GM10248 (cell line): ENCODE measurements around the gene IDI2.
A peak's percentile ranks its signal among the peaks of the same experiment; 100 is the strongest.

Source experiments
- CTCF ChIA-PET: fragments of 300-600 bp; sonication (Branson Sonifier 250); formaldehyde crosslinking; extraction: SDS; loops from one replicate; lab custom pipeline; 2021; ENCODE audit warnings: antibody characterized with exemption; lab: Yijun Ruan, JAX
- POLR2A ChIA-PET: fragments of 350-650 bp; sonication (Branson Sonifier 250); formaldehyde crosslinking; extraction: SDS; loops from one replicate; lab custom pipeline; 2020; ENCODE audit warnings: antibody characterized with exemption; lab: Yijun Ruan, JAX
- DNase-seq: peaks from one replicate; pipeline ENCODE4 v3.0.0; 2012; ENCODE audit errors: extremely low spot score
- TF ChIP-seq, protein P1 (sequence below): IDR thresholded peaks from 2 replicates; pipeline ENCODE4 v1.5.1; 2012; ENCODE audit warnings: mild to moderate bottlenecking, low read depth; ENCODE audit errors: extremely low read depth, missing control alignments, control extremely low read depth

Gene IDI2

DNA sequence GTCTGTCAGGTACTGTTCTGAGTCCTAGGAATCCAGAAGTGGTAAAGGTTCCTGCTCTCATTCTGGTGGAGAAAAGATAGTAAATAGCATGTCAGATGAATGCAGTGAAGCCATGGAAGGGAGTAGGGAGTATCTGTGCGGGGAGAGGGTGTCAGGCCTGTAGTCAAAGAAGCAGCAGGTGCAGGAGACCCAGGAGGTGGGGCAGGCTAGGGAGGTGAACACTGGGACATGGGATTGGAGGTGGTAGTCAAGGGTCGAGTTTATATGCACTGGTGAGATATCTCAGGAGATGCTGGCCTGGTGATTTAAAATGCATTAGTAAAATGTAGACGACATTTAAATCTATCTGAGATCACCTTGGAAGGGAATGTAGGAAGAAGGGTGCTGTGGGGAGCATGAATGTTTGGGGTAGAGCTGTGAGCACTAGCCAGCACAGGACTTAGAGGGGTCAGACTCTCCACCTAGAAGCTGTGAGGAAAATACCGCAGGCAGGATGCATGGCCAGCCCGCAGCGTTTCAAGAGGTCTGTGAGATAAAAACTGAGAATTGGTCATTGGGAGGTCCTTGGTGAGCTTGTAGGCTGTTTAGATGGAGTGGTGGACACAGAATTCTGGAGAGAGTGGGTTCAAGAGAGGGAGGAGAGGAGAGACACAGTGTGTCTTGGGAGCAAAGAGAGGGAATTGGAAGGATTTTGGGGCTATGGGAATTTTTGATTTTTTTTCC, 30.7 kb downstream of the IDI2 start:
- DNase-seq, result no peak
- ChIA-PET CTCF (interaction anchor here (1.2 kb wide), 1 partner anchor 9 kb away, joined by 3 read pairs; no protein-coding TSS in a partner anchor), POLR2A (interaction anchor here (1.6 kb wide), 1 partner anchor 9 kb away, joined by 4 read pairs; no protein-coding TSS in a partner anchor)
- TF ChIP-seq, protein P1, sequence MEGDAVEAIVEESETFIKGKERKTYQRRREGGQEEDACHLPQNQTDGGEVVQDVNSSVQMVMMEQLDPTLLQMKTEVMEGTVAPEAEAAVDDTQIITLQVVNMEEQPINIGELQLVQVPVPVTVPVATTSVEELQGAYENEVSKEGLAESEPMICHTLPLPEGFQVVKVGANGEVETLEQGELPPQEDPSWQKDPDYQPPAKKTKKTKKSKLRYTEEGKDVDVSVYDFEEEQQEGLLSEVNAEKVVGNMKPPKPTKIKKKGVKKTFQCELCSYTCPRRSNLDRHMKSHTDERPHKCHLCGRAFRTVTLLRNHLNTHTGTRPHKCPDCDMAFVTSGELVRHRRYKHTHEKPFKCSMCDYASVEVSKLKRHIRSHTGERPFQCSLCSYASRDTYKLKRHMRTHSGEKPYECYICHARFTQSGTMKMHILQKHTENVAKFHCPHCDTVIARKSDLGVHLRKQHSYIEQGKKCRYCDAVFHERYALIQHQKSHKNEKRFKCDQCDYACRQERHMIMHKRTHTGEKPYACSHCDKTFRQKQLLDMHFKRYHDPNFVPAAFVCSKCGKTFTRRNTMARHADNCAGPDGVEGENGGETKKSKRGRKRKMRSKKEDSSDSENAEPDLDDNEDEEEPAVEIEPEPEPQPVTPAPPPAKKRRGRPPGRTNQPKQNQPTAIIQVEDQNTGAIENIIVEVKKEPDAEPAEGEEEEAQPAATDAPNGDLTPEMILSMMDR, result no peak

DNA sequence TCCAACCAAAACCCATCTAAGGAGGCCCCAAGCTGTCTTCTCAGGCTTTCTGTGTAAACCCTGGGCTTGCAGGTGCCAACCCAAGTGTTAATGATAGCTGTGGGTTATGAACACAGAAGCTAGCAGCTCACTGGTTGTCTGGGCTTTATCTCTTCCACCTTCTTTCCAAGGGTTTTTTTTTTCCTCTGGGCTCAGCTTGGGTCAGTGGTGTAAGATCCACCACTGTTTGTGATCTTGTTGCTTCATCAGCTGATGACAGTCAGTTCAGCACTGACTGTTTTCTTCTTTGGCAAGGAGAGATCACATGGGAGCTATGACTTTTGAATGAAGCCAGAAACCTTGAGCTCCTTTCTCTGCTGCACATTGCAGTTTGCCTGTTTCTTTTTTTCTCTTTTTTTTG, 32.8 kb downstream of the IDI2 start:
- POLR2A ChIA-PET, result interaction anchor here (0.8 to 1.7 kb wide), 2 partner anchors 12 to 62 kb away, joined by 3 to 8 read pairs; partner anchors contain the start of gene LARP4B
- CTCF ChIA-PET, result interaction anchor here (0.9 to 1.6 kb wide), 4 partner anchors 10 to 24 kb away, joined by 3 to 5 read pairs (median 4); no protein-coding TSS in a partner anchor
- no peak for DNase-seq
- TF ChIP-seq, protein P1, result no peak

DNA sequence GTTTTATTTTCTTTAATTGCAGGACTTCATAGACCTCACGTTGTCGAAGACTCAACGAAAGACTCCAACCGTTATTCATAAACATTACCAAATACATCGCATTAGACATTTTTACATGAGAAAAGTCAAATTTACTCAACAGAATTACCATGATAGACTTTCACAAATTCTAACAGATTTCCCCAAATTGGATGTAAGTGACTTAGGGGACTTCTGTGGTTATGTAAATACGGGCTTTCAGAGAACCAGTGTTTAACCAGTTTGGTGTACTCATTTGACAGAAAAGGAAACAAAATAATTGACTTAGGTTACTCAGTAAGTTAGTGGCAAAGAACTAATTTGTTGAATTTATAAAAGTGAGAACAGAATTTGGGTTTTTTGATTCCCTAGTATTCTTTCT, 33.2 kb downstream of the IDI2 start:
- DNase-seq, result no peak
- ChIA-PET POLR2A (interaction anchor here (0.7 to 1.7 kb wide), 2 partner anchors 12 to 719 kb away, joined by 4 to 8 read pairs; no protein-coding TSS in a partner anchor), CTCF (interaction anchor here (1.3 to 1.6 kb wide), 2 partner anchors 22 to 24 kb away, joined by 4 to 5 read pairs; no protein-coding TSS in a partner anchor)

DNA sequence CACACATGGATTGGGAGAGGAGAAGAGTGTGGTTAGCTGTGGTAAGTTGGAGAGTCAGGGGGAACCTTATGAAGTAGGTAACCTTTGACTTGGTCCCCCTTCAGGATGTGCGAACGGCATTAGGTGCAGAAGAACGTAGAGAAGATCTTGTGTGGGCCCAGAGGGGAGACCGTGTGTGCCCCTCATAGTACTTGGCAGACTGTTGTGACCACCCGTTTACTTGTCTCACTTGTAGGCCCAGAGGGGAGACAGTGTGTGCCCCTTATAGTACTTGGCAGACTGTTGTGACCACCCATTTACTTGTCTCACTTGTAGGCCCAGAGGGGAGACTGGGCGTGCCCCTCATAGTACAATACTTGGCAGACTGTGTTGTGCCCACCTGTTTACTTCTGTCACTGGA, 34.9 kb downstream of the IDI2 start:
- TF ChIP-seq, protein P1, result no peak
- ChIA-PET CTCF (no interaction called here), POLR2A (interaction anchor here (0.7 kb wide), 3 partner anchors 27 to 57 kb away, joined by 3 to 6 read pairs (median 5); no protein-coding TSS in a partner anchor)
- DNase-seq, result no peak

More for the DNA sequence above, 33.2 kb downstream of the IDI2 start:
- TF ChIP-seq, protein P1, result no peak

DNA sequence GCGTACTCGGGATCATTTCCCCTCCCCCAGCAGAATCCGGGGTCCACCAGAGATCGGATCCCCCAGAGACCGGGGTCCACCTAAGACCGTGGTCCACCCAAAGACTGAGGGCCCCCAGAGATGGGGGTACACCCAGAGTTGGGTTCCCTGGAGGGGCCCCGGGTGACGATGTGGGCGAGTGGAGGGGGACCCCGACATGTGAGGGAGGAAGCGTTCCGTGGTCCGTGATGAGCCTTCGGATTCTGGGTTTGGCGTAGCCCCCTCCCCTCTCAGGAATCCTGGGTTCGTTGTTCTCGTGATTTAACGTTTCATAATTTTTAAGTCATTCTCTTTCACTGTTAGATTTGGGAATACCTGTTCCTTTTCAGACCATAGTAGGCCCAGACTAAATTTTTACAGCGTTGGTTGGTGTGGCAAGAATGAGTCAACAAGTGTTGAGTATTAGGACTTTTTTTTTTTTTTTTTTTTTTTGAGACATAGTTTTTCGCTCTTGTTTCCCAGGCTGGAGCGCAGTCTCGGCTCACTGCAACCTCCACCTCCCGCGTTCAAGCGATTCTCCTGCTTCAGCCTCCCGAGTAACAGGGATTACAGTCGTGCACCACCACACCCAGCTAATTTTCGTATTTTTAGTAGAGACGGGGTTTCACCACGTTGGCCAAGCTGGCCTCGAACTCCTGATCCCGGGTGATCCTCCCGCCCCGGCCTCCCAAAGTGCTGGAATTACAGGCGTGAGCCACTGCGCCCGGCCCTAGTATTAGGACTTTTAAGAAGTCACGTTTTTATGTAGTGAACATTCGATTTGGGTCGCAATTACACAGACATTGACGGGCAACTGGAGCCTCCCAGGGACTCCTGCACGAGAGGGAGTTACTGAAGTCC, 36.8 kb downstream of the IDI2 start:
- peak; percentile 54 for DNase-seq
- POLR2A ChIA-PET, result interaction anchor here (1.0 kb wide), 1 partner anchor 15 kb away, joined by 3 read pairs; no protein-coding TSS in a partner anchor
- TF ChIP-seq, protein P1, result no peak
- CTCF ChIA-PET, result interaction anchor here (0.7 to 3.0 kb wide), 6 partner anchors 9 to 95 kb away, joined by 3 to 11 read pairs (median 4); partner anchors contain the start of gene IDI1
